IMR-90 (cell line): Measurements from ENCODE around the gene COG2. TPM values are rescaled to one million over a fixed set of nuclear protein-coding genes. Genes with fewer than 3 reads are reported as not detected.

Source experiments
- ATAC-seq: fragments of 200-7000 bp; cut with Tn5 transposase; 2 replicates; pipeline ENCODE4 v1.9.1; 2020; ENCODE audit warnings: low read depth, mild to moderate bottlenecking, moderate library complexity
- BruUV-seq: library from RNA; stranded (reverse); fragments of 400-500 nt; replicated peaks from 2 replicates; lab custom pipeline; 2021; lab: Mats Ljungman, UMichigan
- CTCF ChIA-PET: fragments of 300-600 bp; formaldehyde crosslinking; extraction: SDS; loops from one replicate; lab custom pipeline; 2021; ENCODE audit warnings: antibody characterized with exemption; lab: Yijun Ruan, JAX
- POLR2A ChIA-PET: fragments of 300-600 bp; sonication (Branson Sonifier 250); formaldehyde crosslinking; loops from one replicate; lab custom pipeline; 2022; ENCODE audit warnings: antibody characterized with exemption; ENCODE audit not compliant: unreplicated experiment; lab: Charles Lee
- DNase-seq: peaks from one replicate; pipeline ENCODE4 v3.0.0; 2013
- H2AFZ ChIP-seq: replicated peaks from 2 replicates; pipeline ENCODE3; 2013; ENCODE audit warnings: low read length, mild to moderate bottlenecking; ENCODE audit not compliant: poor library complexity
- H2AK5ac ChIP-seq: 2 replicates; pipeline ENCODE4 v1.6.1; 2013; ENCODE audit warnings: low read depth, low read length, inconsistent platforms
- H2AK9ac ChIP-seq: replicated peaks from 2 replicates; pipeline ENCODE3; 2013; ENCODE audit warnings: mild to moderate bottlenecking, low read depth, low read length, moderate library complexity; ENCODE audit not compliant: poor library complexity
- H2BK120ac ChIP-seq: 2 replicates; pipeline ENCODE4 v1.6.1; 2013; ENCODE audit warnings: low read depth, low read length, inconsistent platforms
- H2BK15ac ChIP-seq: 3 replicates; pipeline ENCODE4 v1.6.1; 2013; ENCODE audit warnings: low read depth, low read length, inconsistent platforms
- H2BK20ac ChIP-seq: 2 replicates; pipeline ENCODE4 v1.6.1; 2013; ENCODE audit warnings: low read depth, mild to moderate bottlenecking, inconsistent platforms, low read length, moderate library complexity
- H2BK5ac ChIP-seq: 2 replicates; pipeline ENCODE4 v1.6.1; 2013; ENCODE audit warnings: mild to moderate bottlenecking, low read depth, low read length, inconsistent platforms; ENCODE audit not compliant: poor library complexity, severe bottlenecking
- H3K14ac ChIP-seq: replicated peaks from 2 replicates; pipeline ENCODE4 v1.6.1; 2013; ENCODE audit warnings: low read depth, low read length, inconsistent platforms
- H3K18ac ChIP-seq: 2 replicates; pipeline ENCODE4 v1.6.1; 2013; ENCODE audit warnings: low read depth, low read length, control low read depth
- H3K23ac ChIP-seq: 2 replicates; pipeline ENCODE4 v1.6.1; 2013; ENCODE audit warnings: low read depth, low read length, inconsistent platforms
- H3K27ac ChIP-seq: 2 replicates; pipeline ENCODE4 v1.5.1; 2013; ENCODE audit warnings: mild to moderate bottlenecking, control low read depth, low read length; ENCODE audit not compliant: insufficient read depth
- H3K27me3 ChIP-seq: 2 replicates; pipeline ENCODE4 v1.6.1; 2013; ENCODE audit warnings: low read length; ENCODE audit not compliant: control insufficient read depth, insufficient read depth
- H3K36me3 ChIP-seq: 2 replicates; pipeline ENCODE4 v1.6.1; 2013; ENCODE audit warnings: low read length, mixed read lengths; ENCODE audit not compliant: control insufficient read depth, insufficient read depth
- H3K4ac ChIP-seq: 2 replicates; pipeline ENCODE4 v1.6.1; 2013; ENCODE audit warnings: low read depth, low read length, inconsistent platforms
- H3K4me1 ChIP-seq: 2 replicates; pipeline ENCODE4 v1.6.1; 2013; ENCODE audit warnings: low read length, mixed read lengths; ENCODE audit not compliant: control insufficient read depth, insufficient read depth
- H3K4me2 ChIP-seq: 2 replicates; pipeline ENCODE4 v1.6.1; 2013; ENCODE audit warnings: low read depth, mild to moderate bottlenecking, control low read depth, low read length, moderate library complexity
- H3K4me3 ChIP-seq: 2 replicates; pipeline ENCODE4 v1.5.1; 2013; ENCODE audit warnings: low read depth, mild to moderate bottlenecking, control low read depth, low read length, moderate library complexity; ENCODE audit not compliant: insufficient read depth
- H3K56ac ChIP-seq: 2 replicates; pipeline ENCODE4 v1.6.1; 2013; ENCODE audit warnings: low read length, inconsistent platforms; ENCODE audit not compliant: insufficient read depth; ENCODE audit errors: extremely low read depth
- H3K79me1 ChIP-seq, 2 experiments: 2 replicates each; pipeline ENCODE4 v1.6.1; 2013; ENCODE audit warnings: low read length in 2 of 2, inconsistent platforms in 1 of 2, low read depth in 1 of 2
- H3K9ac ChIP-seq: 2 replicates; pipeline ENCODE4 v1.6.1; 2013; ENCODE audit warnings: low read depth, low read length, control low read depth
- H3K9me1 ChIP-seq: 2 replicates; pipeline ENCODE4 v1.6.1; 2013; ENCODE audit warnings: low read length, inconsistent platforms; ENCODE audit not compliant: insufficient read depth
- H3K9me3 ChIP-seq: 2 replicates; pipeline ENCODE4 v1.6.1; 2013; ENCODE audit warnings: low read length; ENCODE audit not compliant: control insufficient read depth, insufficient read depth
- H4K20me1 ChIP-seq: 2 replicates; pipeline ENCODE4 v1.6.1; 2013; ENCODE audit warnings: low read length, inconsistent platforms; ENCODE audit not compliant: insufficient read depth
- H4K5ac ChIP-seq: 2 replicates; pipeline ENCODE4 v1.6.1; 2013; ENCODE audit warnings: mild to moderate bottlenecking, low read depth, low read length, control low read depth
- H4K8ac ChIP-seq, 2 experiments: 2 replicates each; pipeline ENCODE4 v1.6.1; 2013; ENCODE audit warnings: low read depth in 2 of 2, low read length in 2 of 2, control low read depth in 1 of 2, inconsistent platforms in 1 of 2
- H4K91ac ChIP-seq: 2 replicates; pipeline ENCODE4 v1.6.1; 2013; ENCODE audit warnings: low read depth, low read length, inconsistent platforms; ENCODE audit not compliant: insufficient read depth
- BHLHE40 ChIP-seq: fragments of 150-350 bp; IDR thresholded peaks from 2 replicates; pipeline ENCODE4 v1.6.1; 2016; ENCODE audit warnings: mild to moderate bottlenecking, low read depth, low read length
- CEBPB ChIP-seq: IDR thresholded peaks from 2 replicates; pipeline ENCODE4 v1.6.1; 2012; ENCODE audit warnings: low read depth, low read length, improper control_type of control experiment
- CHD1 ChIP-seq: IDR thresholded peaks from 2 replicates; pipeline ENCODE4 v1.6.1; 2012; ENCODE audit warnings: low read depth, low read length, improper control_type of control experiment
- CTCF ChIP-seq: conservative IDR thresholded peaks from 2 replicates; pipeline ENCODE4 v1.5.1; 2012; ENCODE audit warnings: mild to moderate bottlenecking, low read depth, low read length, improper control_type of control experiment
- ELK1 ChIP-seq: fragments of 150-350 bp; IDR thresholded peaks from 2 replicates; pipeline ENCODE4 v1.6.1; 2016; ENCODE audit warnings: low read depth, mild to moderate bottlenecking, low read length, moderate library complexity, borderline replicate concordance
- FOS ChIP-seq: fragments of 150-350 bp; IDR thresholded peaks from 2 replicates; pipeline ENCODE4 v1.6.1; 2016; ENCODE audit warnings: low read depth, low read length
- MAFK ChIP-seq: IDR thresholded peaks from 2 replicates; pipeline ENCODE4 v1.6.1; 2012; ENCODE audit warnings: low read depth, low read length, improper control_type of control experiment
- MAZ ChIP-seq: IDR thresholded peaks from 2 replicates; pipeline ENCODE4 v1.6.1; 2012; ENCODE audit warnings: low read depth, mild to moderate bottlenecking, low read length, improper control_type of control experiment, moderate library complexity, borderline replicate concordance
- MXI1 ChIP-seq: IDR thresholded peaks from 2 replicates; pipeline ENCODE4 v1.6.1; 2012; ENCODE audit warnings: low read depth, mild to moderate bottlenecking, low read length, moderate library complexity, borderline replicate concordance
- NFE2L2 ChIP-seq: fragments of 150-350 bp; IDR thresholded peaks from 2 replicates; pipeline ENCODE4 v1.6.1; 2016; ENCODE audit warnings: low read depth, mild to moderate bottlenecking, low read length
- POLR2A ChIP-seq: IDR thresholded peaks from 2 replicates; pipeline ENCODE4 v1.6.1; 2012; ENCODE audit warnings: mild to moderate bottlenecking, low read depth, low read length
- RAD21 ChIP-seq: IDR thresholded peaks from 2 replicates; pipeline ENCODE4 v1.6.1; 2012; ENCODE audit warnings: low read length, improper control_type of control experiment
- RCOR1 ChIP-seq: IDR thresholded peaks from 2 replicates; pipeline ENCODE4 v1.6.1; 2012; ENCODE audit warnings: mild to moderate bottlenecking, low read length, improper control_type of control experiment; ENCODE audit not compliant: insufficient replicate concordance
- RFX5 ChIP-seq: IDR thresholded peaks from 2 replicates; pipeline ENCODE4 v1.8.0; 2012; ENCODE audit warnings: low read depth, mild to moderate bottlenecking, low read length, moderate library complexity
- SMC3 ChIP-seq: fragments of 150-350 bp; IDR thresholded peaks from 2 replicates; pipeline ENCODE4 v1.6.1; 2016; ENCODE audit warnings: low read depth, mild to moderate bottlenecking, antibody characterized with exemption, low read length, moderate library complexity
- USF2 ChIP-seq: fragments of 150-350 bp; IDR thresholded peaks from 2 replicates; pipeline ENCODE4 v1.6.1; 2017; ENCODE audit warnings: mild to moderate bottlenecking, antibody characterized with exemption, low read length, low read depth
- WGBS, 2 experiments: methylation state at CpG; one replicate each; pipeline versions ENCODE4 v1.1.5 to v1.1.7; 2013; ENCODE audit warnings: missing lambda C conversion rate in 2 of 2; ENCODE audit not compliant: insufficient read length in 1 of 2; ENCODE audit errors: extremely low coverage in 2 of 2; 5-methylcytosine and 5-hydroxymethylcytosine counted together
- dilution Hi-C: fragments of 300-500 bp; cut with HindIII; formaldehyde crosslinking; loops from one replicate; pipeline ENCODE4 v1.14.3; 2018; ENCODE audit warnings: low sequenced_read_pairs; ENCODE audit not compliant: unreplicated experiment
- in situ Hi-C: fragments of 300-500 bp; cut with MboI; formaldehyde crosslinking; loops from 3 replicates; pipeline ENCODE4 v1.14.3; 2019; ENCODE audit warnings: low sequenced_read_pairs, inconsistent platforms, mixed read lengths
- intact Hi-C: fragments of 100-400 bp; cut with micrococcal nuclease; formaldehyde crosslinking; loops from 2 replicates; pipeline ENCODE4 v1.10.0; 2022
- polyA plus RNA-seq, 3 experiments: library from polyadenylated mRNA; depleted of rRNA; stranded (reverse); fragments of >200 nt; gene quantifications; 2 replicates each; pipeline ENCODE4 v1.2.3, GENCODE V29; 2012; ENCODE audit warnings: low replicate concordance in 1 of 3
- total RNA-seq: library from RNA; depleted of rRNA; stranded (reverse); fragments of >200 nt; gene quantifications from 2 replicates; pipeline ENCODE4 v1.2.3, GENCODE V29; 2012

The COG2 gene
- total and polyA plus RNA-seq, 2 of the 4 experiments (the other 2 are of a cell fraction): 9.1 to 16.7 TPM

- dilution Hi-C loops (no loop called here), in situ Hi-C loops (no loop called here), intact Hi-C loops (loop anchor here (5.0 kb wide), 1 partner anchor 40 kb away; no protein-coding TSS in a partner anchor)
- ATAC-seq (no peak), DNase-seq (no peak)
- Histone ChIP-seq H3K9me1 (peaks cover 4% of the 10 kb centered on the region; the same call in 1 of the 2 replicates), H3K9me3 (no peaks in the 10 kb centered on the region), H3K9ac (no peak overlapping the region), H2BK20ac (no peak overlapping the region), H3K79me1 (no peaks in the 10 kb centered on the region), H3K4me1 (peaks cover 10% of the 10 kb centered on the region), H3K4me3 (no peak overlapping the region), H2BK5ac (no peak overlapping the region), H2AK5ac (no peak overlapping the region), H3K4ac (no peak overlapping the region), H3K27ac (no peak overlapping the region), H4K20me1 (no peaks in the 10 kb centered on the region), H4K8ac (no peak overlapping the region), H3K18ac (no peak overlapping the region), H2AFZ (peak overlapping the region; percentile 8), H3K27me3 (peaks cover 3% of the 10 kb centered on the region; the same call in 1 of the 2 replicates), H3K14ac (no peak overlapping the region), H3K4me2 (no peak overlapping the region), H4K91ac (no peak overlapping the region), H4K5ac (no peak overlapping the region), H2AK9ac (no peak overlapping the region), H2BK15ac (no peak overlapping the region), H3K23ac (no peak overlapping the region), H2BK120ac (no peak overlapping the region), H3K56ac (no peak overlapping the region), H3K36me3 (no peaks in the 10 kb centered on the region)
- TF ChIP-seq USF2 (no peak), SMC3 (no peak), ELK1 (no peak), RCOR1 (no peak), FOS (no peak), MAZ (no peak), POLR2A (no peak), CTCF (no peak), BHLHE40 (no peak), NFE2L2 (no peak), MAFK (no peak), CEBPB (no peak), RAD21 (no peak), CHD1 (no peak), RFX5 (no peak), MXI1 (no peak)
- CTCF ChIA-PET: no interaction called here
- WGBS, 2 experiments: 60% methylated on average over 3 of the region's 17 CpGs; no CpG with 5 or more reads in 1 of the 2 experiments
- no TSS peak for BruUV-seq
- POLR2A ChIA-PET: no interaction called here
Measured at GRCh38 chr1:230712470-230712942, 70.2 kb downstream of the COG2 start.
